ENCODE results near the gene CD274.

CD274 gene

DNA sequence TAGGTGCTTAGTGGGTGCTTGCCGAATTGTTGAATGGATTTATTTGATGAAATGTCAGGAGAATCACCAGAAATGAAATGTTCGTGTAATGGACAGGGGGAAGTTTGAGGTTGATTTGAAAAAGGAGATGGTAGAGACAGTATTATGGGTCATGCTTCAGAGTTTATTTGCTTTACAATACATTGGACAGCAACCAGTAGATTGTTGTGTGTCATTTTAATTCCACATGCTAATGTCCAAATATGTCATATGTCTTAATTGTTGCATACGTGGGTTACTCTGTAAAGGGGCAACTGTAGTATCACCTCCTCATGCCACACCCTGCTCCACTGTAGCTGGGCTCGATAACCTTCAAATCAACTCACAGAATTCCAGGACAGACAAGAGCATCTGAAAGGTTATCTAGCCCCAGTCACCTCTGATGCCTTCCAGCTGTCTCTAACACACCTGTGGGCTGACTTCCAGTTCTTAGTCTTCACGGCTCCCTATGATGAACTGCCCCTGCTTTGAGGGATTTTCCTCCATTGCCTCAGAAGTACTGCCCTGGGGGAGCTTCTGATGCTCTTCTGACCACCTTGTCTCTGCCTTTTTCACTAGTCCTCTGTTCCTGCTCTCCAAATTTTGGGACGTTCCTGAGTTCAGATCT is 61.7 kb downstream of the CD274 start:
- Histone ChIP-seq H3K27ac (no peak overlapping the region), H3K4me3 (peak overlapping the region; percentile 59)
- TF ChIP-seq, protein P1, sequence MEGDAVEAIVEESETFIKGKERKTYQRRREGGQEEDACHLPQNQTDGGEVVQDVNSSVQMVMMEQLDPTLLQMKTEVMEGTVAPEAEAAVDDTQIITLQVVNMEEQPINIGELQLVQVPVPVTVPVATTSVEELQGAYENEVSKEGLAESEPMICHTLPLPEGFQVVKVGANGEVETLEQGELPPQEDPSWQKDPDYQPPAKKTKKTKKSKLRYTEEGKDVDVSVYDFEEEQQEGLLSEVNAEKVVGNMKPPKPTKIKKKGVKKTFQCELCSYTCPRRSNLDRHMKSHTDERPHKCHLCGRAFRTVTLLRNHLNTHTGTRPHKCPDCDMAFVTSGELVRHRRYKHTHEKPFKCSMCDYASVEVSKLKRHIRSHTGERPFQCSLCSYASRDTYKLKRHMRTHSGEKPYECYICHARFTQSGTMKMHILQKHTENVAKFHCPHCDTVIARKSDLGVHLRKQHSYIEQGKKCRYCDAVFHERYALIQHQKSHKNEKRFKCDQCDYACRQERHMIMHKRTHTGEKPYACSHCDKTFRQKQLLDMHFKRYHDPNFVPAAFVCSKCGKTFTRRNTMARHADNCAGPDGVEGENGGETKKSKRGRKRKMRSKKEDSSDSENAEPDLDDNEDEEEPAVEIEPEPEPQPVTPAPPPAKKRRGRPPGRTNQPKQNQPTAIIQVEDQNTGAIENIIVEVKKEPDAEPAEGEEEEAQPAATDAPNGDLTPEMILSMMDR (IDR thresholded peaks at IDR 0.05): no peak
- no peak for DNase-seq (ENCODE audit: low spot score)

DNA sequence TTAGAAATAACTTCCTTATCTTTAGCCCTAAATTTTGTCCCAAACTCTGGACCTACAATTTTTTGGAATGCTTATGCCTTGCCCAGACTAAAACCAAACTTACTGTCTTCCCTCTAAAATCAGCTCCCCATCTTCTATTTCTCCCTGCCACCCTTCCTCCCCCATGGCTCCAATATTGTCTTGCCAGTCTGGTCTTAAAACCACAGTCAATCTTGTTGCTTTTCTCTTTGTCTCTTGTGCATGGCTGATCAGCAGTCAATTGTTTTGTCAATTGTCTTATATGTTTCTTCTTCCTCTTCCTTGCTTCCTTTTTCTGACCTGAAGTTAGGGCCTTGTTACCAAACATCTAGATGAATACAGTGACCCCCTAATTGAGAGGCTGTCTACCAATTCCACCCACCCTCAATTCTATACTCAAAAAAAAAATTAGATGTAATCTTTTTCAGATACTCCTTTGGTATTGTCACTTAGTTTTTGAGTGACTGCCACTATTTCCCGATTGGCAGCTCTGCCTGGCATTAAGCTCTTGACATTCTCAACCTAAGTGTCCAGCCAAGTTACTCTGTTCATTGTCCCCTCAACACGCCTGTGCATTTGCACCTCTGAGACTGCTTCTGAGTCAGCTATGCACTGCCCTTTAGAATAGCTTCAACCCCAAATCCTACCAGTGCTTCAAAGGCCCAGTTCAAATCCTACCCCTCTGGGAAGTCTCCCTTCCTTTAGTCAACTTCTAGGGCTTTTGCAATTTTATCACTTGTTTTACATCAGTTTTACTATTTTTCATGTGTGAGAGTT is 62.5 kb downstream of the CD274 start:
- no peak overlapping the region for H3K27ac ChIP-seq
- no peak for DNase-seq (ENCODE audit: low spot score)
- TF ChIP-seq, protein P1 (IDR thresholded peaks at IDR 0.05): no peak
- no peak overlapping the region for H3K4me3 ChIP-seq

DNA sequence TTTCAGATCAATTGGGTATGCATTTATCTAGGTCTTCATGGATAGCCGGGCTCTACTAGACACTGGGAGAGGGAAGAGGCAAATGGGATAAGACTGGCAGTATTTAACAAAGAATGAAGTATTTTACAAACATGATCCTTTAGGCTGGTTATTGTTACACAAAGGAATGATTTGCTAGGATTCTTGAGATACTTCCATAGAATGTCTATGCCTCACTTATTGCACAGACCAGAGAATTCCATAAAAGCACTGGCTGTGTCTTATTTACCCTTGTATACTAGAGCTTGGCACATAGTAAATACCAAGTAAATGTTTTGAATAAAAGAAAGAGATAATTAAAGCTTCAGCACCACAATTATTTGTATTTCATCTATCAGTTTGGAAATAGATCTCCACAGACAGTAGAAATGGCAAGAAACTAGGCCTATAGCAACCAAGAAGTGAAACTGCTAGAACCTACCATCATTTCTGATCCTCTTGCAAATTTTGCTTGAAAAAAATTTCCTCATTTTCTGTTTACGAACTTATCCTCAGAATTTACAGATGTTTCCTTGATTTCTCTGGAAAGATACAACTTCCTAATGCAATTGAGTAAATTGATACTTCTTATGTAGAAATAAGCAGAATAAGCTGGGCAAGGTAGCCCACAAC is 63.7 kb downstream of the CD274 start:
- DNase-seq (ENCODE audit: low spot score): no peak
- TF ChIP-seq, protein P1 (IDR thresholded peaks at IDR 0.05): no peak
- Histone ChIP-seq H3K27ac (no peak overlapping the region), H3K4me3 (no peak overlapping the region)

DNA sequence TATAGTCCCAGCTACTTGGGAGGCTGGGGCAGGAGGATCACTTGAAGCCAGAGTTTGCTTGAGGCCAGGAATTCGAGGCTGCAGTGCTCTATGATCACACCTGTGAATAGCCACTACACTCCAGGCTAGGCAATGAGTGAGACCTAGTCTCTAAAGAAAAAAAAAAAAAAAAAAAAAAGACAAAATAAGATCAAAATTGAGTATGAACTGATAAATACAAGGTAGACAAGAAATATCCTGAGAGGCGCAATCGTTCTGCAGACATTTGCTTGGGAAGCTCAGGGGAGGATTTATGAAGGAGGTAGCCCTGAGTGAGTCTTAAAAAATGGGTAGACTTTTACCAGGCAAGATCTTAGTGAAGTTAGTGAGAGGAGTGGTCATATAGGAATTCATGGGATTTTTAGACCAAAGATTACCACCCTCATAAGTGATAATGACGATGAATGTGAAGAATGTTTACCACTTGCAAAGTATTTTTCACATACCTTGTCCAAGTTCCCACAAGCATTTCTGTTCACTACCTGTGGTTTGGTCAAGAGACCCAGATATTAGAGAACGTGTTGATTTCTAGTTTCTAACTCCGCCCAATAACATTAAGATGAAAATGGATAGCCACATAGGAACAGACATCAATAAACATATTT is 64.4 kb downstream of the CD274 start:
- DNase-seq (ENCODE audit: low spot score): no peak
- TF ChIP-seq, protein P1 (IDR thresholded peaks at IDR 0.05): no peak
- Histone ChIP-seq H3K27ac (no peak overlapping the region), H3K4me3 (no peak overlapping the region)

DNA sequence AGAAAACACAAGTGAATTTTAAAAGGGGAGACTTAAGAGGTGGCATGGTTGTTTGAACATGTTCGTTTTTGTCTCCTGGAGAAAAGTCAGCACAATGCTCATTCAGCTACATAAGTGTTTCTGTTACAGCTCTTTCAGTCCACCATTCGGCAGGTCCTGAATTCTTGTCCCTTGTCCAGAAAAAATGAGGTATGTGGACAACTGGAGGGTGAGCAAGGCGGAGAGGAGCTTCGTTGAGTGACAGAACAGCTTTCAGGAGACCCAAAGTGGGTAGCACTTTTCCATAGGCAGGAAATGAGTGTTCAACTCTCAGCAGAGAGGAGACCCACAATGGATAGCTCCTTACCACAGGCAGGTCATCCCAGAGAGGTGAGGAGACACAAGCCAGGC is 64.9 kb downstream of the CD274 start:
- H3K27ac ChIP-seq: no peak overlapping the region
- DNase-seq (ENCODE audit: low spot score): no peak
- H3K4me3 ChIP-seq: no peak overlapping the region
- TF ChIP-seq, protein P1 (IDR thresholded peaks at IDR 0.05): no peak

DNA sequence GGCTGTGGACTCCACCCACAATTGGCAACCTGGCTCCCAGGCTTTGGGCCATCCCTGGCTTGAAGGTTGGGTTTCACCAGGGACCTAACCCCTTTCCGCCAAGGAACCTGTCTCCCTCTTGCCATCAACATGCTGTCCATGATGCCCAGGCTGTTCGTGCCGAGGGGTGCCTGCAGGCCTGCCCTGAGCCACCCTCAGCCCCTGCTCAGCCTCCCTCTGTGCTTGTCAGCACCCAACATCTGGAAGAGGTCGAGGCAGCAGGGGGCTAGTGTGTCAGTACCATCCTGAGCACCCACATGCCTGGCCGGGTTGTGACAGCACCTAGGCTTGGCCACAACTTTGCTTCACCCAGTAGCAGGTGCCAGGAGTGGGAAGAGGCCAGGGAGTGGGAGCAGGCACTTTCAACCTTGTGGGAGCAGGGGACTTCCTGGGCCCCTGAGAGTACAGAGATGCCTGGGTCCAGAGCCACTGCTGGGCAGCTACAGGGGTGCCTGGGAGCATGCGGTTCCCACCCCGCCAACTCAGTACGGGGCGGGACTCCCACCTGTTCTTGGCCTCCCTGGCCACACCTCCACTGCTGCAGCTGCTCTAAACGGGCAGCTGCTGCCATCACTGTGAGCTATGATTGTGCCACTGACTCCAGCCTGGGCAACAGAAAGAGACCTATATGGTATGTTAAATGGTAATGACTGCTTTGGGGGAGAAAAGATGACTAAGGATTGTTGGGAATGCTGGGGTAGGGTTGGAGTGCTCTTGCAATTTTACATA is 66.3 kb downstream of the CD274 start:
- Histone ChIP-seq H3K27ac (no peak overlapping the region), H3K4me3 (no peak overlapping the region)
- DNase-seq (ENCODE audit: low spot score): no peak
- TF ChIP-seq, protein P1 (IDR thresholded peaks at IDR 0.05): no peak

Measured in coronary artery (tissue), 2 donors.